Activated naive CD8-positive, alpha-beta T cell treated with anti-CD3 and anti-CD28 coated beads, Interleukin-2, amount 50 U/mL, for 16 hours (primary cell): ENCODE results near the gene SLC35D2.
"Not testable (repeated sequence)": the region's sequence is repeated elsewhere in the genome, so short reads cannot be mapped to it uniquely, and the experiment has no call there.

Experiments
- DNase-seq: peaks from one replicate; pipeline ENCODE4 v3.0.0-alpha.2; 2020; ENCODE audit warnings: low read depth, low spot score

The SLC35D2 gene

DNA sequence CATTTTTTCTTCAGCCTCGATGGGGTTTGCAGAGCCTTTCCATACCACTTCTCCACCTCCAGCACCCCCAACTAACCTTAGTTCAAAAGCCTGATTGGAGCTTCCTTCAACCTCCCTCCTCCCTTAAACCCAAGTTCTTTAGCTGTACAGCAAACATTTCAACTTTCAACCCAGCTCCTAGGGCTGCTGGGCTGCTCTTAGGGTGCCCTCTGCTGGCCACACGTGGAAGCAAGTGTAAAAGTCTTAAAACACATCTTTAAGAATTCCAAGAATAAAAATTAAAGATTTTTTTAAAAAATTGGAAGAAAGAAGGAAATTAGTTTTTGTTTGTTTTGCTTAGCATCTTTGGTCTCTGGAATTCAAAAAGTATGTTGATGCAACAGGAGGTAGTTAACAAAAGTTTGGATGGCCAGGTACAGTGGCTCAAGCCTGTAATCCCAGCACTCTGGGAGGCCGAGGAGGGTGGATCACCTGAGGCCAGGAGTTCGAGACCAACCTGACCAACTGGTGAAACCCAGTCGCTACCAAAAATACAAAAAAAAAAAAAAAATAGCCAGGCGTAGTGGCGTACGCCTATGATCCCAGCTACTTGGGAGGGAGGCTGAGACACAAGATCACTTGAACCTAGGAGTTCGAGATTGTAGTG is 66.1 kb downstream of the SLC35D2 start:
- DNase-seq: no peak

DNA sequence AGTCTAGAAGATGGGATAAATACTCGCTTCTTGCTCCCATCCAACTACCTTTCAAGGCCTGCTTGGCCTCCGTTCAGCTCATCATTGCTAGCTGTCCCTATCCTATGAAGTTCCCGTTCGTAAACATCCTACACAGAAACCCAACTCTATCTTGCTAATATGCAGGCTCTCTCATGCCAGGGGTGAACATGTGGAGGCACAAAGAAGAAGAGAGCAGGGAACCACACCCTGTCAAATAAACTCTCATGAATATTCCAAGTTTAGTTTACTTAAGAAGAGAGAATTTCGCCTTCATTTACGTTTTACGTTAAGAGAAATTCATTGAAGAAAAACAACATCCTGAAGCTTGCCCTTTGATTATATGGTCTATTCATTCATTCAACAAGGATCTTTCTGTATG is 73.7 kb downstream of the SLC35D2 start:
- DNase-seq: no peak

DNA sequence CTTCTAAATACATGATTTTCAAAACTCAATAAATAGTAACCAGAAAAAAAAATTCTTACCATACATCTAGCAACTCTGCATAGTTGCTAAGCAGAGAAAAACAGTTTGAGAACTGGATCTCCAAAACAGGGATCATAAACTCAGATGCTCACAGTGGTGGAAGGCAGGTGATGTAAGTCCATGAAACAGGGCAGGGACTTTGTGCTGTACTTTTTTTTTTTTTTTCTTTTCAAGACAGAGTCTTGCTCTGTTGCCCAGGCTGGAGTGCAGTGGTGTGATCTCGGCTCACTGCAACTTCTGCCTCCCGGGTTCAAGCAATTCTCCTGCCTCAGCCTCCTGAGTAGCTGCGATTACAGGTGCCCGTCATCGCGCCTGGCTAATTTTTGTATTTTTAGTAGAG is 76.6 kb downstream of the SLC35D2 start:
- not testable (repeated sequence) for DNase-seq

DNA sequence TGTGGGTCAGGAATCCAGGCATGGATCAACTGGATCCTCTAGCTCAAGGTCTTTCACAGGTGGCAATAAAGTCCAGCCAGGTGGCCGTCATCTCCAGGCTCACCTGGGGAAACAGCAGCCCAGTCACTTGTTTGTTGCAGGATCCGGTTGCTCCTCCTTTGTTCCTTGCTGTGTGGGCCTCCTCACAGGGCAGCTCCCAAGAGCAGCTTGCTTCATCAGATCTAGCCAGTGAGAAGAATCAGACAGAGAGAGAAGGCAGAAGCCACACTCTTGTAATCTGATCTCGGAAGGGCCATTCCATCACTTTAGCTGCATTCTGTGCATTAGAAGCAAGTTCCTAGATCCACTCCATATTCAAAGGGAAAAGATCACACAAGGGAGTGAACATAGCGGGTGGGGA is 78.3 kb downstream of the SLC35D2 start:
- no peak for DNase-seq

DNA sequence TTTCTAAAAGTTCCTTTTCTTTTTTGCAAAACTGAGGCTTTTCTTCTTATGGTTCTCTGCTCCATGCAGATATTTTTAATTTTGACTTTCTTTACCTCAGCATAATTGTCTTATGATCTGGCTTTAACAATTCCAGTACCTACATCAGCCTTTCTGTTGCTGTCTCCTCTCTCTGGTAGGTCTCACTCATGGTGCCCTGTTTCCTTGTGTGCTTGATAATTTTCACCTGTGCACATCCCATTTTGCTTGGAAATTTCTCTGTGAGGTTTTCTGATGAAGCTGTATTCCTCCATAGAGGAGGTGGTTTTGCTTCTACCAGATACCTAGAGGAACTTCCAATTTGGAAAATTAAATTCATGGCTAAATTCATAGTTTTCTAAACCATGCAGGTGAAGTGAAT is 79.3 kb downstream of the SLC35D2 start:
- DNase-seq: no peak

DNA sequence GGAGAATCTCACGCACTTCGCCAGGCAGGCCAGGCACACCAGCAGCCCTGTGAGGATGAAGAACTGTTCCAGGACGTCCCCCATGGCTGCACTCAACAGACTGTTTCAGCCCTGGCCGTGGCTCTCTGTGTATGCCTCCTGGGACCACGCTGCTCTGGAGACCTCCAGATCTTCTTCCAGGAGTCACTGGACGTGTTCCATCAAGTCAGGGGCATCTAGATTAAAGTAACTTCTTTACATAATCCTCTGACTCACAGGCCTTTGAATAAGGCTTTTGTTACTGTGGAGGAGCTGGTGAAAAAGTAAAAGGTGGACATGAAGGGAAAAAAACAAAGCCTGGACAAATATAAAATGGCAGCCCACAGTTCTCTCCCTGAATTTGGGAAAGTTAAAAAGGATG is 81.5 kb downstream of the SLC35D2 start, which contains the start of gene HSD17B3:
HSD17B3 (minus strand) TSS at position 156 of the 400 bp plus-strand sequence; CDS start at position 84, 72 bp downstream.
- no peak for DNase-seq

DNA sequence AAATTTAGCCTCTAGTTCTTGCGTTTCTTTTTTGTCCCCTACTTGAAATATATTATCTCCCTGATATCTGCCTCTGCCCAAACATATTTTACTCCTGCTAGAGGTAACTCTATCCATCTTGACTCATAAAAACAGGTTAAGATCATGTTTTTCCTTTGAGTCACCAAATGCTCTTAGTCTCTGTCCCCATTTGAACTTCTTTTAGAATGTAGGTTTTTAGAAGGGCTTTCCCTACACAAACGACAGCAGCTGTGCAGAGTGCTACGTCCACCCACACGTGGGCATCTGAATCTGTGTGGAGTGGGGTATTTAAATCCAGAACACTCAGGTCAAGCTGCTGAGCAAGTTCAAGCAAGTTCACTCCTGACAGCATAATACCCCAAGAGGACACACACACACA is 83.7 kb downstream of the SLC35D2 start:
- DNase-seq: no peak

DNA sequence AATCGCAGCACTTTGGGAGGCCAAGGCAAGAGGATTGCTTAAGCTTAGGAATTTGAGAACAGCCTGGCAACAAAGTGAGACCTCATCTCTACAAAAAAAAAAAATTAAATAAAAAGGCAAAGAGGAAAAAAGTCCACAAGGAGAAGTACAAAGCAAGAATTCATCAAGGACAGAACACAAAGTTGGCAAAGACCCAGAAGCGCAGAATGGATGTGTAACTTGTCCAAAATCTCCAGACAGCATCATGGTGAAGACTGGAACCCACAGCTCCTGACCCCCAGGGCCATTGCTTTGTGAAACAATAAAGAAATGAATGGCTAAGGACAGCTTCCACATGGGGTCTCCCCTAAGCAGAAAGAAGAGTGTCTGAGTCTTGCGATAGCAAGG is 89.4 kb downstream of the SLC35D2 start:
- no peak for DNase-seq

DNA sequence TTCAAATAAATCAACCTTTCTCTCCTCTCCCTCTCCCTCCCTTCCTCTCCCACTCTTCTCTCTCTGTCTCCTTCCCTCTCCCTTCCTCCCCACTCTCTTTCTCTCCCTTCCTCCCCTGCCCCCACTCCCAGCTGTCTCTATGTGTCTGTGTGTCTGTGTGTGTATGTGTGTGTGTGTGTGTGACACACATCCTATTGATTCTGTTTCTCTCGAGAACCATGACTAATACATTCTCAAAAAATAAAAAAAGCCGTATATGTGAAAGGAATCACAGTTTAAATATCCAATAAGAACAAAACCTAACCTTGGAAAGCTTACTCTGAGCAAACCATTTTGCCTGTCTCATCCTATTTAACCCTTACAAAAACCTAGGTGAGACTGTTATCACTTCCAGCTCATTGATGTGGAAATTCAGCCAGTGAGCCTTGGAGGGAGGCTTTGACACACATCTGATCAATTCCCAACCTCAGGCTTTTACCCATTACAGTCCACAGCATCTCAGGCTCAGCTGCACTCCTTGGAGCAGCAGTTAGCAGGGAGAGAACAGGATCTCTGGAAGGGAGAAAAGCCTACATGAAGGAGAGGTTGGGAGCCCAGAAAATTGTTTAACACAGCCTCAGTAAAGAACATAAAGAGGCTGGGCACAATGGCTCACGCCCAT is 89.9 kb downstream of the SLC35D2 start:
- no peak for DNase-seq

DNA sequence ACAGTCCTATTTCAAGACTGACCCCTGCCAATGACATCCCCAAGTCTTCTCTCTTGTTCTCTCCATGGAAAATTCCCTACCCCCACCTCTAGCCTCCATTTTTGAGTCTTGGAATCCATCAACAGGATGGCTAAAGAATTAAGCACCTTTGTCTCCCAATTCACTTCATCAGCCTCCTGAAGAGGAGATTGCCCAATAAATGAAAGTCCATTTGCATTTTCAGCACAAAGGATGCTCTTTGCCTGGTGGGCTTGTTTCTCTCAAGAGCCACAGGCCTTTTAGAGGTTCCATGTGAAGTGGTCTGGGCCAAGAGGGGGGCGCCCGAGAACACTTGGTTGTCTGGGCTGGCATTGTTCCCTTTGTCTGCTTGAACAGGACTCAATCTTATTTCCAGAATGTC is 94.1 kb downstream of the SLC35D2 start:
- no peak for DNase-seq

DNA sequence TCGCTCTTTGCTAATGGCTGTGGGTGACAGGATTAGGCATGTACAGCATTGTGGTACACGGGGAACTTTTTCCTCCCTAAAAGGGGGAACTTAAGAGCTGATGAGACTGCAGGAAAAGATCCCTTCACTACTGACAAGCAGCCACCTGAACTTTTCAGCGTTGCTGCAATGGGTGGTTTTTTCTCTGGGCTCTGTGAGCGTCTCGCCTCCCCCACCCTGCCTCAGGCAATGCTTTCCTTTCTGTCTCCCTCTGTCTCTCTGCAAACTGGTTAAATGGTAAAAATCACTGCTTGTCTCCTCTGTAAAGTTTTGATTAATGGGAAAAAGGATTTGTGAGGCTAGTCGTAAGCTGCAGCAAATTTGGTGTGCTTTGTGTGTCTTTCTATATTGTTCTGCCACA is 101.9 kb downstream of the SLC35D2 start:
- no peak for DNase-seq

DNA sequence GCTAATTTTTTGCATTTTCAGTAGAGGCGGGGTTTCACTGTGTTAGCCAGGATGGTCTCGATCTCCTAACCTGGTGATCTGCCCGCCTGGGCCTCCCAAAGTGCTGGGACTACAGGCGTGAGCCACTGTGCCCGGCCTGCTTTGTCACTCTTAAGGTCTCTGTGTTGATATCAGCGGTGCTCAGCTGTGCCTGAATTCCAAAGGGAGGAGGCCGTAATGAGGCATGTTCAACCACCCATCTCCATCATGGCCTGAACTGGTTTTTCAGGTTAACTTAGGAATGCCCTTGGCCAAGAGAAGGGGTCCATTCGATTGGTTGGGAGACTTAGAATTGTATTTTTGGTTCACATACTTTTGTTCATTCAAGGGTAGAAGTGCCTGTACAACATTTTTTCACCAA is 103.6 kb downstream of the SLC35D2 start:
- no peak for DNase-seq

DNA sequence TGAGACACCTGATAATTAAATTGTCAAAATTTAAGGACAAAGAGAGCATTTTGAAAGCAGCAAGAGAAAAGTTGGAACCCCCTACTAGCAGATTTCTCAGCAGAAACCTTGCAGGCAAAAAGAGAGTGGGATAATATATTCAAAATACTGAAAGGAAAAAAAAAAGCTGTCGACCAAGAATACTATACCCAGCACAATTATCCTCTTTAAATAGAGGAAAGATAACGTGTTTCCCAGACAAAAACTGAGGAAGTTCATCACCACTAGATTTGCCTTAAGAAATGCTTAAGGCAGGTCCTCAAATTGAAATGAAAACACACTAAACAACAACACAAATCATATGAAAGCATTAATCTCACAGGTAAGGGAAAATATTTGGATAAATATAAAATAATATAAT is 108.6 kb downstream of the SLC35D2 start:
- DNase-seq: no peak
